H1 (cell line): ENCODE data around the gene THBS1. TPM values are rescaled to one million over a fixed set of nuclear protein-coding genes. Genes with fewer than 3 reads are reported as not detected.

Source experiments
- CTCF ChIA-PET: fragments of 300-600 bp; sonication (Branson Sonifier 250); formaldehyde crosslinking; loops from one replicate; lab custom pipeline; 2021; ENCODE audit not compliant: partially characterized antibody; lab: Charles Lee
- POLR2A ChIA-PET: fragments of 300-600 bp; sonication (Branson Sonifier 250); formaldehyde crosslinking; loops from one replicate; lab custom pipeline; 2021; ENCODE audit warnings: inconsistent platforms; ENCODE audit not compliant: partially characterized antibody; lab: Charles Lee
- DNase-seq, 2 experiments: peaks; one replicate each; pipeline versions ENCODE4 v3.0.0 to v3.0.0-alpha.2; 2010 to 2022; ENCODE audit warnings: low spot score in 2 of 2, low read depth in 1 of 2, mixed read lengths in 1 of 2
- FAIRE-seq: peaks from 2 replicates; lab custom pipeline; 2011; peaks lifted over from hg19 to GRCh38; lab: Jason Lieb, UNC
- H2AFZ ChIP-seq: 2 replicates; pipeline ENCODE4 v1.8.1; 2012; ENCODE audit warnings: low read length, inconsistent platforms
- H2AK5ac ChIP-seq: 2 replicates; pipeline ENCODE4 v1.6.1; 2013; ENCODE audit warnings: low read depth, low read length
- H2BK120ac ChIP-seq: replicated peaks from 2 replicates; pipeline ENCODE3; 2013; ENCODE audit warnings: low read depth, low read length, inconsistent platforms
- H2BK12ac ChIP-seq: 2 replicates; pipeline ENCODE4 v1.6.1; 2013; ENCODE audit warnings: low read depth, low read length
- H2BK15ac ChIP-seq: 2 replicates; pipeline ENCODE4 v1.6.1; 2013; ENCODE audit warnings: low read length
- H2BK20ac ChIP-seq: 2 replicates; pipeline ENCODE4 v1.6.1; 2013; ENCODE audit warnings: low read length
- H2BK5ac ChIP-seq: 2 replicates; pipeline ENCODE4 v1.6.1; 2013; ENCODE audit warnings: low read depth, low read length
- H3K14ac ChIP-seq: 2 replicates; pipeline ENCODE4 v1.6.1; 2013; ENCODE audit warnings: inconsistent platforms; ENCODE audit not compliant: insufficient read length
- H3K18ac ChIP-seq: 2 replicates; pipeline ENCODE4 v1.6.1; 2013; ENCODE audit warnings: low read length; ENCODE audit errors: extremely low read depth
- H3K23ac ChIP-seq: 2 replicates; pipeline ENCODE4 v1.6.1; 2013; ENCODE audit warnings: inconsistent platforms; ENCODE audit not compliant: insufficient read length
- H3K23me2 ChIP-seq: 2 replicates; pipeline ENCODE4 v1.6.1; 2013; ENCODE audit warnings: low read depth, low read length
- H3K27ac ChIP-seq: 2 replicates; pipeline ENCODE4 v1.6.1; 2011; ENCODE audit warnings: low read depth, low read length, inconsistent platforms
- H3K27me3 ChIP-seq, 4 experiments: replicated peaks in 1 of 4; 1 replicate in 1 of 4; 2 replicates in 3 of 4; pipeline versions ENCODE4 v1.6.1 to v1.8.1; 2011 to 2013; ENCODE audit warnings: low read length in 3 of 4, mild to moderate bottlenecking in 3 of 4, inconsistent platforms in 2 of 4, mixed read lengths in 2 of 4, moderate library complexity in 1 of 4; ENCODE audit not compliant: control insufficient read depth in 3 of 4, insufficient read depth in 3 of 4; ENCODE audit errors: extremely low read depth in 1 of 4
- H3K36me3 ChIP-seq, 4 experiments: 2 replicates each; pipeline versions ENCODE4 v1.6.1 to v1.8.1; 2011 to 2013; ENCODE audit warnings: mild to moderate bottlenecking in 4 of 4, low read length in 3 of 4, moderate library complexity in 2 of 4, control low read depth in 1 of 4, inconsistent platforms in 1 of 4; ENCODE audit not compliant: insufficient read depth in 4 of 4, control insufficient read depth in 2 of 4
- H3K4ac ChIP-seq: replicated peaks from 2 replicates; pipeline ENCODE3; 2013; ENCODE audit warnings: low read length, low read depth, mixed read lengths, inconsistent platforms; ENCODE audit not compliant: insufficient read length
- H3K4me1 ChIP-seq, 4 experiments: replicated peaks in 1 of 4; 1 replicate in 1 of 4; 2 replicates in 3 of 4; pipeline versions ENCODE4 v1.6.1 to v1.8.1; 2011 to 2013; ENCODE audit warnings: low read length in 3 of 4, inconsistent platforms in 2 of 4, mixed read lengths in 1 of 4; ENCODE audit not compliant: insufficient read depth in 4 of 4, control insufficient read depth in 3 of 4
- H3K4me2 ChIP-seq, 2 experiments: 2 replicates each; pipeline versions ENCODE4 v1.6.1 to v1.8.1; 2011 to 2013; ENCODE audit warnings: low read depth in 2 of 2, low read length in 2 of 2, control low read depth in 1 of 2, inconsistent platforms in 1 of 2, mild to moderate bottlenecking in 1 of 2; ENCODE audit not compliant: insufficient read depth in 1 of 2
- H3K4me3 ChIP-seq, 4 experiments: fragments of 200-600, 300-600 bp in 1 of 4; sonication (generic), shearing (Covaris generic), sonication (Bioruptor Twin) in 1 of 4; 2 replicates each; pipeline versions ENCODE4 v1.5.1 to v1.8.1; 2011 to 2016; ENCODE audit warnings: low read length in 4 of 4, low read depth in 3 of 4, control low read depth in 2 of 4, inconsistent platforms in 2 of 4, mild to moderate bottlenecking in 2 of 4, mixed read lengths in 1 of 4, moderate library complexity in 1 of 4; ENCODE audit not compliant: insufficient read depth in 2 of 4; ENCODE audit errors: extremely low read depth in 1 of 4
- H3K56ac ChIP-seq: replicated peaks from 2 replicates; pipeline ENCODE3; 2013; ENCODE audit warnings: low read depth, mild to moderate bottlenecking, mixed read lengths, low read length, inconsistent platforms; ENCODE audit not compliant: insufficient read length
- H3K79me1 ChIP-seq: 2 replicates; pipeline ENCODE4 v1.6.1; 2013; ENCODE audit warnings: low read depth, low read length, control low read depth
- H3K79me2 ChIP-seq, 2 experiments: 2 replicates each; pipeline versions ENCODE4 v1.6.1 to v1.8.1; 2012 to 2013; ENCODE audit warnings: low read length in 2 of 2, mild to moderate bottlenecking in 2 of 2, inconsistent platforms in 1 of 2; ENCODE audit not compliant: insufficient read depth in 2 of 2, control insufficient read depth in 1 of 2
- H3K9ac ChIP-seq, 4 experiments: replicated peaks in 1 of 4; 1 replicate in 1 of 4; 2 replicates in 3 of 4; pipeline versions ENCODE4 v1.6.1 to v1.8.1; 2011 to 2013; ENCODE audit warnings: low read depth in 3 of 4, low read length in 3 of 4, control low read depth in 2 of 4, mild to moderate bottlenecking in 2 of 4, moderate library complexity in 2 of 4, inconsistent platforms in 1 of 4; ENCODE audit errors: extremely low read depth in 1 of 4
- H3K9me3 ChIP-seq, 2 experiments: 2 replicates each; pipeline versions ENCODE4 v1.6.1 to v1.8.1; 2012 to 2013; ENCODE audit warnings: mild to moderate bottlenecking in 2 of 2, moderate library complexity in 2 of 2, control low read depth in 1 of 2, inconsistent platforms in 1 of 2, low read depth in 1 of 2, low read length in 1 of 2, mixed read lengths in 1 of 2; ENCODE audit not compliant: insufficient read depth in 2 of 2
- H4K20me1 ChIP-seq, 2 experiments: replicated peaks in 1 of 2; 2 replicates each; pipeline versions ENCODE3 to v1.8.1; 2011 to 2013; ENCODE audit warnings: inconsistent platforms in 2 of 2, low read length in 2 of 2, mild to moderate bottlenecking in 1 of 2; ENCODE audit not compliant: insufficient read depth in 2 of 2, control insufficient read depth in 1 of 2
- H4K5ac ChIP-seq: 2 replicates; pipeline ENCODE4 v1.6.1; 2013; ENCODE audit warnings: low read length, low read depth, mixed read lengths, inconsistent platforms; ENCODE audit not compliant: insufficient read length
- H4K8ac ChIP-seq: 2 replicates; pipeline ENCODE4 v1.8.0; 2013; ENCODE audit warnings: mild to moderate bottlenecking, moderate library complexity, low read length, inconsistent platforms; ENCODE audit not compliant: insufficient read depth; ENCODE audit errors: extremely low read depth
- H4K91ac ChIP-seq: replicated peaks from 2 replicates; pipeline ENCODE3; 2013; ENCODE audit warnings: low read length, mixed read lengths, inconsistent platforms; ENCODE audit not compliant: insufficient read length
- ASH2L ChIP-seq: fragments of 200-600, 300-600 bp; sonication (generic); IDR thresholded peaks from one replicate; pipeline ENCODE4 v1.7.1; 2017; ENCODE audit warnings: low read length
- ATF3 ChIP-seq: IDR thresholded peaks from 2 replicates; pipeline ENCODE4 v1.6.1; 2011; ENCODE audit warnings: low read depth, mild to moderate bottlenecking, low read length; ENCODE audit not compliant: insufficient read depth
- CEBPB ChIP-seq: IDR thresholded peaks from 2 replicates; pipeline ENCODE4 v1.6.1; 2012; ENCODE audit warnings: low read depth, low read length
- GABPA ChIP-seq: IDR thresholded peaks from 2 replicates; pipeline ENCODE4 v1.6.1; 2011; ENCODE audit warnings: mild to moderate bottlenecking, low read length, moderate library complexity, borderline replicate concordance; ENCODE audit not compliant: insufficient read depth
- JUN ChIP-seq: IDR thresholded peaks from 2 replicates; pipeline ENCODE4 v1.6.1; 2011; ENCODE audit warnings: low read depth, mild to moderate bottlenecking, improper control_type of control experiment, low read length
- KDM5A ChIP-seq: fragments of 200-600 bp; IDR thresholded peaks from 2 replicates; pipeline ENCODE4 v1.7.1; 2012; ENCODE audit warnings: mild to moderate bottlenecking, low read length, inconsistent platforms, mixed read lengths
- RBBP5 ChIP-seq: IDR thresholded peaks from 2 replicates; pipeline ENCODE4 v1.7.1; 2012; ENCODE audit warnings: low read depth, mild to moderate bottlenecking, inconsistent platforms, low read length, moderate library complexity, borderline replicate concordance
- WGBS, 2 experiments: shearing (Covaris generic) in 1 of 2; methylation state at CpG; one replicate each; pipeline versions ENCODE4 v1.1.6 to v1.1.7; 2013 to 2015; ENCODE audit warnings: low lambda C conversion rate in 2 of 2, mixed read lengths in 2 of 2, inconsistent platforms in 1 of 2, low coverage in 1 of 2, missing lambda C conversion rate in 1 of 2; ENCODE audit not compliant: insufficient replicate concordance in 2 of 2, insufficient coverage in 1 of 2, insufficient read length in 1 of 2; ENCODE audit errors: extremely low coverage in 1 of 2, missing lambda C conversion rate in 1 of 2; 5-methylcytosine and 5-hydroxymethylcytosine counted together
- polyA plus RNA-seq, 7 experiments: library from polyadenylated mRNA; depleted of rRNA in 3 of 7; stranded (reverse) in 5 of 7; unstranded in 2 of 7; fragments of >200 nt in 5 of 7; fragments of 200-250 nt in 2 of 7; gene quantifications; 1 replicate in 5 of 7; 2 replicates in 1 of 7; 4 replicates in 1 of 7; pipeline versions ENCODE4 v1.2.1 to v1.2.3, GENCODE V29; 2011 to 2013; ENCODE audit warnings: missing spikeins in 2 of 7, mixed read lengths in 2 of 7
- total RNA-seq: library from RNA; stranded (reverse); fragmentation: NEBNext Ultra II Directional; extraction: Animal tissue kit (Norgen Biotek cat#: 25700); gene quantifications from 2 replicates; pipeline ENCODE4 v1.2.1, GENCODE V29; 2021

Gene THBS1
- total and polyA plus RNA-seq, 2 of the 8 experiments (the other 6 are each of a cell fraction or from before 2014, with no cell fraction given): 10.3 to 63.3 TPM

DNA sequence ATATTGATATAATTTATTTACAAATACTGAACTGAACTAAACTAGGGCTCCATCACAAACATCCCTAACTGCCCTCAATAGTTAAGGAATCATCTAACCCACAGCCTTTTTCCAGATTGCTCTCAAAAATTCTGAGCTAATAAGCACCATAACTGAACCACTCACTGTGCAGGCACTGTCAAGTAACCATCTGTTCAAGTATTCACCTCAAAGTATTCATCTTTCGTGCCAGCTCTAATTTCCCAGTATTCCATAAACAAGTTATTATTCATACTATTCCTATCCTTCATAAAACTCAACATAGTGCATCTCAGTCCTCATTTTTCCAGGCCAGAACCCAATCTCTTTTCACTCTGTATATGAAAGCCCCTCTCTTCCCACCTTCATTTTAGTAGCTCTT lies 41.1 kb downstream of the THBS1 start:
- WGBS, 2 experiments: 86% methylated on average over 1 of the region's 1 CpG; no CpG with 5 or more reads in 1 of the 2 experiments
- no peak overlapping the region for H4K5ac ChIP-seq
- no peak overlapping the region for H3K14ac ChIP-seq
- no peak overlapping the region for H2AK5ac ChIP-seq
- no peaks in the 10 kb centered on the region for H3K23me2 ChIP-seq
- H3K23ac ChIP-seq: no peak overlapping the region
- H2AFZ ChIP-seq: no peak overlapping the region
- H3K27me3 ChIP-seq: no peaks in the 10 kb centered on the region
- H3K9ac ChIP-seq: no peak overlapping the region
- no peaks in the 10 kb centered on the region for H3K4me1 ChIP-seq
- FAIRE-seq (no peak), DNase-seq (no peak)
- H3K56ac ChIP-seq: no peak overlapping the region
- no peak overlapping the region for H4K91ac ChIP-seq
- H4K8ac ChIP-seq: no peak overlapping the region
- H4K20me1 ChIP-seq: no peaks in the 10 kb centered on the region
- H3K18ac ChIP-seq: no peak overlapping the region
- no peak overlapping the region for H3K4me2 ChIP-seq
- H2BK5ac ChIP-seq: no peak overlapping the region
- no peaks in the 10 kb centered on the region for H3K79me2 ChIP-seq
- no peak for TF ChIP-seq GABPA
- TF ChIP-seq ATF3: no peak
- no peak for TF ChIP-seq CEBPB
- TF ChIP-seq KDM5A: no peak
- no peak for TF ChIP-seq RBBP5
- TF ChIP-seq ASH2L: no peak
- TF ChIP-seq JUN: no peak
- no peak overlapping the region for H3K4ac ChIP-seq
- no peaks in the 10 kb centered on the region for H3K9me3 ChIP-seq
- POLR2A ChIA-PET: interaction anchor here (2.2 kb wide), 1 partner anchor 41 kb away, joined by 6 read pairs; the partner anchor contains the start of gene THBS1
- H3K36me3 ChIP-seq: no peaks in the 10 kb centered on the region
- H2BK20ac ChIP-seq: no peak overlapping the region
- H2BK15ac ChIP-seq: no peak overlapping the region
- H3K4me3 ChIP-seq: no peak overlapping the region
- H3K27ac ChIP-seq: no peak overlapping the region
- no peaks in the 10 kb centered on the region for H3K79me1 ChIP-seq
- no peak overlapping the region for H2BK12ac ChIP-seq
- no peak overlapping the region for H2BK120ac ChIP-seq
- CTCF ChIA-PET: interaction anchor here (0.5 to 3.7 kb wide), 7 partner anchors 20 to 914 kb away, joined by 3 to 13 read pairs (median 3); no protein-coding TSS in a partner anchor
